HS-5 (cell line): ENCODE measurements around the gene S100A5.
"Not testable (repeated sequence)": the region's sequence is repeated elsewhere in the genome, so short reads cannot be mapped to it uniquely, and the experiment has no call there.

Experiments
- DNase-seq: peaks from one replicate; pipeline ENCODE4 v3.0.0-alpha.2; 2012; ENCODE audit warnings: low read depth

The S100A5 gene

GRCh38 chr1:153533689-153534201 lies 7.0 kb downstream of the S100A5 start:
- DNase-seq, result peak; percentile 90

- DNase-seq, result no peak
Observed at GRCh38 chr1:153532769-153533599, 7.8 kb downstream of the S100A5 start.

- no peak for DNase-seq
Observed at GRCh38 chr1:153532181-153532580, 8.6 kb downstream of the S100A5 start.

- no peak for DNase-seq
Observed at GRCh38 chr1:153531638-153532037, 9.1 kb downstream of the S100A5 start.

- no peak for DNase-seq
Observed at GRCh38 chr1:153527683-153528040, 13.1 kb downstream of the S100A5 start.

GRCh38 chr1:153527023-153527682 lies 13.6 kb downstream of the S100A5 start:
- DNase-seq, result no peak

- no peak for DNase-seq
Observed at GRCh38 chr1:153526132-153526543, 14.6 kb downstream of the S100A5 start.

GRCh38 chr1:153525088-153525728 lies 15.5 kb downstream of the S100A5 start:
- DNase-seq, result no peak

- DNase-seq, result not testable (repeated sequence)
Observed at GRCh38 chr1:153522353-153523048, 18.2 kb downstream of the S100A5 start.

GRCh38 chr1:153521808-153522207 lies 18.9 kb downstream of the S100A5 start:
- DNase-seq, result not testable (repeated sequence)

- DNase-seq, result no peak
Observed at GRCh38 chr1:153520818-153521476, 19.8 kb downstream of the S100A5 start.

- DNase-seq, result not testable (repeated sequence)
Observed at GRCh38 chr1:153520137-153520691, 20.5 kb downstream of the S100A5 start.

GRCh38 chr1:153519242-153519641 lies 21.5 kb downstream of the S100A5 start:
- no peak for DNase-seq

- DNase-seq, result no peak
Observed at GRCh38 chr1:153515504-153516394, 25.0 kb downstream of the S100A5 start.

GRCh38 chr1:153513666-153514065 lies 27.1 kb downstream of the S100A5 start:
- no peak for DNase-seq

- DNase-seq, result no peak
Observed at GRCh38 chr1:153513023-153513422, 27.7 kb downstream of the S100A5 start.

- DNase-seq, result no peak
Observed at GRCh38 chr1:153510984-153511410, 29.7 kb downstream of the S100A5 start.

- DNase-seq, result no peak
Observed at GRCh38 chr1:153509729-153510354, 30.9 kb downstream of the S100A5 start.

- no peak for DNase-seq
Observed at GRCh38 chr1:153509036-153509435, 31.7 kb downstream of the S100A5 start.
